ENCODE results near the gene TSPAN18.

The TSPAN18 gene

DNA sequence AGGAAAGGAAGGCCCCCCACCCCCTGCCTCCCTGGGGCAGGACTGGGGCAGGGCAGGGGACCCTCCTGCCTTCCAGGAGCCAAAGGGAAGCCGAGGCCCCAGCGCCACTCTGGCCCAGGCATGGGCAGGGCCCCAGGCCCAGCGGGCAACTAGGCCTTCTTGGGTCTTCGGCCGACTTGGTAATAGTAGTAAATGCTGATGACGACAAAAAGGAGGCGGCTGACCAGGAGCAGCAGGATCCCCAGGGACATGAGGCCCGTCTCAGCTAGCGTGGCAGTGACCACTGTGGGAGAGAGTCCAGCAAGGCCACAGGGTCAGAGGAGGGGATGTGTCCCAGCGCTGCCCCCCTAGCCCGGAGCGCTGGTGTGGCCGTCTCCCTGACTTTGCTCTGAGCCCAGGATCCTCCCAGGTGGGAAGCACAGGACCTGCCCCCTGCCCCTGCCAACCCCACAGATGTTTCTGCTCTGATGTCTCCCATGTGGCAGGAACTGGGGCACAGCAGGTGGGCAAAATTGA lies 208.0 kb downstream of the TSPAN18 start:
- Histone ChIP-seq H4K91ac (ENCODE audit: low read depth, low read length) (no peak overlapping the region), H4K8ac (ENCODE audit: low read depth, low read length) (no peak overlapping the region), H3K27me3 (ENCODE audit: insufficient read depth, low read length) (no peaks in the 10 kb centered on the region), H3K4me2 (ENCODE audit: low read length) (no peak overlapping the region), H3K79me1 (ENCODE audit: low read length) (no peaks in the 10 kb centered on the region), H3K79me2 (ENCODE audit: control insufficient read depth, insufficient read depth, low read length, poor library complexity) (no peaks in the 10 kb centered on the region), H2BK5ac (ENCODE audit: low read depth, low read length, poor library complexity) (no peak overlapping the region), H2BK120ac (ENCODE audit: insufficient read depth, low read length, poor library complexity) (no peak overlapping the region), H3K27ac (ENCODE audit: low read depth, low read length) (no peak overlapping the region), H3K18ac (ENCODE audit: low read length) (no peak overlapping the region), H3K4me1 (ENCODE audit: control insufficient read depth in 1 of 2, insufficient read depth in 2 of 2, low read length in 2 of 2) (peaks cover 3 to 5% of the 10 kb centered on the region in 2 experiments), H3K4ac (ENCODE audit: low read depth, low read length) (no peak overlapping the region), H3K14ac (ENCODE audit: low read length) (no peak overlapping the region), H3K9me3 (ENCODE audit: insufficient read depth, low read depth, low read length) (no peaks in the 10 kb centered on the region), H3K9ac (ENCODE audit: low read length) (no peak overlapping the region), H3K4me3 (ENCODE audit: low read depth, low read length) (no peak overlapping the region), H2AFZ (ENCODE audit: insufficient read depth, low read length, poor library complexity) (no peak overlapping the region), H3K23ac (ENCODE audit: low read length) (no peak overlapping the region), H3K36me3 (ENCODE audit: control insufficient read depth in 1 of 2, insufficient read depth in 2 of 2, low read length in 2 of 2) (peaks cover 5 to 10% of the 10 kb centered on the region in 2 experiments), H2BK12ac (ENCODE audit: low read length) (no peak overlapping the region), H2AK5ac (ENCODE audit: low read length) (no peak overlapping the region), H4K12ac (ENCODE audit: low read depth, low read length) (no peak overlapping the region)
- no peak for DNase-seq
- WGBS (ENCODE audit: extremely low coverage, insufficient coverage, insufficient read length): no CpG with 5 or more reads among the region's 13 CpGs

DNA sequence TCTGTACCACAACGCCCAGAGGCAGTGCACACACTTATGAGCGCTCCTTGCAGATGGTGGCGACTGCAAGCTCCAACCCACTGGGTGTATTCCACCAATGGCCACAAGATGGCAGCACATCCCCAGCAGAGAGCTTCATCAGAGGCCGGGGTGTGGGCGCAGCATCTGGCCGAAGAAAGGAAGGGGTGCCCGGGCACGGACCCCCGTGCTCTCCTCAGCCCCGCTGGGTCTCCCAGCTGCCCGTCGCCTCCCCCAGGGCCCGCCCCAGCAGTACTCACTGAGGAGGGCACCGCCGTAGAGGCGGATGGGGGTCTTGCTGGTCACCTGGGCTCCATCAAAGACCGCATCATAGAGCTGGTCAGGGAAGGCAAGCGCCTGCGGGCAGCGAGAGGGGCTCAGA lies 209.8 kb downstream of the TSPAN18 start:
- Histone ChIP-seq H3K27ac (ENCODE audit: low read depth, low read length) (no peak overlapping the region), H4K91ac (ENCODE audit: low read depth, low read length) (no peak overlapping the region), H3K4me2 (ENCODE audit: low read length) (no peak overlapping the region), H2BK5ac (ENCODE audit: low read depth, low read length, poor library complexity) (no peak overlapping the region), H3K23ac (ENCODE audit: low read length) (no peak overlapping the region), H3K4me3 (ENCODE audit: low read depth, low read length) (no peak overlapping the region), H3K9me3 (ENCODE audit: insufficient read depth, low read depth, low read length) (no peaks in the 10 kb centered on the region), H3K27me3 (ENCODE audit: insufficient read depth, low read length) (no peaks in the 10 kb centered on the region), H3K79me2 (ENCODE audit: control insufficient read depth, insufficient read depth, low read length, poor library complexity) (no peaks in the 10 kb centered on the region), H3K4me1 (ENCODE audit: control insufficient read depth in 1 of 2, insufficient read depth in 2 of 2, low read length in 2 of 2) (peaks cover 3 to 5% of the 10 kb centered on the region in 2 experiments), H3K9ac (ENCODE audit: low read length) (no peak overlapping the region), H4K8ac (ENCODE audit: low read depth, low read length) (no peak overlapping the region), H3K14ac (ENCODE audit: low read length) (no peak overlapping the region), H3K4ac (ENCODE audit: low read depth, low read length) (no peak overlapping the region), H2BK120ac (ENCODE audit: insufficient read depth, low read length, poor library complexity) (no peak overlapping the region), H3K18ac (ENCODE audit: low read length) (no peak overlapping the region), H4K12ac (ENCODE audit: low read depth, low read length) (no peak overlapping the region), H2BK12ac (ENCODE audit: low read length) (no peak overlapping the region), H3K36me3 (ENCODE audit: control insufficient read depth in 1 of 2, insufficient read depth in 2 of 2, low read length in 2 of 2) (peaks cover 5 to 10% of the 10 kb centered on the region in 2 experiments), H2AK5ac (ENCODE audit: low read length) (no peak overlapping the region), H3K79me1 (ENCODE audit: low read length) (no peaks in the 10 kb centered on the region), H2AFZ (ENCODE audit: insufficient read depth, low read length, poor library complexity) (no peak overlapping the region)
- DNase-seq: peak; percentile 72 to 90
- WGBS (ENCODE audit: extremely low coverage, insufficient coverage, insufficient read length): no CpG with 5 or more reads among the region's 20 CpGs

DNA sequence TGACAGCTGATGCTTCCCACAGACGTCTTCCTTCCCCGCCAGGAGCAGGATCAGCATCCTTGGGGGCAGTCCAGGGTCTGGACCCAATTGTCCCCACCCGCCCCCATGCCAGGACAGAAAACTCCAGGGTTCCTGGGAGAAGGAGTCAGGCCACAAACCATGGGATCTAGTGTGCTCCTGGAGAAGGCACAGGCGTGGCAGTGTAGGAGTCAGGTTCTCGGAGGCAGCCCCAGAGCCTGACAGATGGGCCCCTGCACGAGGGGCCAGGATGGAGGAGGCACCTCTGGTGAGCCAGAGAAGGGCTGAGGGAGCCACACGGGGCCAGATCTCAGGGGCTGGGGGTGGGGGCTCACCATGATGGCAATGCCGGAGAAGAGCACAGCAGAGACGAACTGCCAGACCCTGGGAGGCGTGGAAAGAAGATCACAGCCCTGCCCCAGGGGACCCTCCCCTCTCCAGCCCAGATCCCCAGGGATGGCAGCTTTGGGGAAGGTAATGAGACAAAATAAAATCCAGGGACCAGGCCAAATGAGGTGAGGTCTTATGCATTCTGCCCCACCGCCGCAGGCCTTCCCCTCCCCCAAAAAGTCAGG lies 210.3 kb downstream of the TSPAN18 start:
- Histone ChIP-seq H4K12ac (ENCODE audit: low read depth, low read length) (no peak overlapping the region), H2AK5ac (ENCODE audit: low read length) (no peak overlapping the region), H3K4me3 (ENCODE audit: low read depth, low read length) (no peak overlapping the region), H4K91ac (ENCODE audit: low read depth, low read length) (no peak overlapping the region), H3K79me1 (ENCODE audit: low read length) (no peaks in the 10 kb centered on the region), H3K4me2 (ENCODE audit: low read length) (no peak overlapping the region), H3K27ac (ENCODE audit: low read depth, low read length) (no peak overlapping the region), H3K4ac (ENCODE audit: low read depth, low read length) (no peak overlapping the region), H2AFZ (ENCODE audit: insufficient read depth, low read length, poor library complexity) (no peak overlapping the region), H3K79me2 (ENCODE audit: control insufficient read depth, insufficient read depth, low read length, poor library complexity) (no peaks in the 10 kb centered on the region), H4K8ac (ENCODE audit: low read depth, low read length) (no peak overlapping the region), H2BK12ac (ENCODE audit: low read length) (no peak overlapping the region), H3K9ac (ENCODE audit: low read length) (no peak overlapping the region), H2BK120ac (ENCODE audit: insufficient read depth, low read length, poor library complexity) (no peak overlapping the region), H3K23ac (ENCODE audit: low read length) (no peak overlapping the region), H3K18ac (ENCODE audit: low read length) (no peak overlapping the region), H3K36me3 (ENCODE audit: control insufficient read depth in 1 of 2, insufficient read depth in 2 of 2, low read length in 2 of 2) (peaks cover 5 to 10% of the 10 kb centered on the region in 2 experiments), H3K27me3 (ENCODE audit: insufficient read depth, low read length) (no peaks in the 10 kb centered on the region), H3K9me3 (ENCODE audit: insufficient read depth, low read depth, low read length) (peaks cover 3% of the 10 kb centered on the region), H2BK5ac (ENCODE audit: low read depth, low read length, poor library complexity) (no peak overlapping the region), H3K14ac (ENCODE audit: low read length) (no peak overlapping the region), H3K4me1 (ENCODE audit: control insufficient read depth in 1 of 2, insufficient read depth in 2 of 2, low read length in 2 of 2) (peaks cover 3 to 5% of the 10 kb centered on the region in 2 experiments)
- no CpG with 5 or more reads among the region's 12 CpGs for WGBS (ENCODE audit: extremely low coverage, insufficient coverage, insufficient read length)
- no peak for DNase-seq

DNA sequence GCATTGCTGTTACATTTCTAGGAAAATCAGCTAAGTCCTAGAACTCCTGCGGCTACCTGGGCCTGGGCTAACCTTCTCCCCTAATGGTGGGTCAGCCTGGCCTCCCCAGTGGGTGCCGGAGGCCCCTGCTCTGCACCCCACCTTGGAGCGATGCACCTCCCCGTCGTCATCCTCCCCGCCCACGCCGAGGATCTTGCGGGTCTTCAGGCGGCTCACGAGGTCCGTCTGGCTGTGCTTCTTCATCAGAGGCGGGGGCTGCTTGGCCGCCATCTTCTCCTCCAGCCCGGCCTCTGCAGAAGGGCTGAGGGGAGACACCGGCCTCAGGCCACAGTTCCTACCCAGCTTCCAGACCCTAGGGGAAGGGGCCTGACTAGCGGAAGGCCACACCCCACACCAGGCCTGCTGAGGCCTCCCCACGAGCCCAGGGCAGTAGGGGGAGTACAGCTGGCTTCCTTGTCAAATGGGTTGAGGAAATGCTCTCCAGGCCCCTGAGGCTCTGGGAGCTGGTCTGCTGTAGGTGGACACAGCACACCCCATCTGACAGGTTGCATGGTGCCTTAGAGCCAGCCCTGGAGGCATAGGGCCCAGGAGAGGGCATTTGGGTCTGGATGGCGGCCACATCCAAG lies 211.4 kb downstream of the TSPAN18 start:
- H2BK12ac ChIP-seq (ENCODE audit: low read length): no peak overlapping the region
- WGBS (ENCODE audit: extremely low coverage, insufficient coverage, insufficient read length): no CpG with 5 or more reads among the region's 19 CpGs

More for the DNA sequence above, 211.4 kb downstream of the TSPAN18 start:
- Histone ChIP-seq H2BK120ac (ENCODE audit: insufficient read depth, low read length, poor library complexity) (no peak overlapping the region), H3K36me3 (ENCODE audit: control insufficient read depth in 1 of 2, insufficient read depth in 2 of 2, low read length in 2 of 2) (peaks cover 5 to 10% of the 10 kb centered on the region in 2 experiments), H4K8ac (ENCODE audit: low read depth, low read length) (no peak overlapping the region), H4K12ac (ENCODE audit: low read depth, low read length) (no peak overlapping the region), H3K4ac (ENCODE audit: low read depth, low read length) (no peak overlapping the region), H3K4me3 (ENCODE audit: low read depth, low read length) (no peak overlapping the region), H3K4me2 (ENCODE audit: low read length) (no peak overlapping the region), H3K9me3 (ENCODE audit: insufficient read depth, low read depth, low read length) (peaks cover 5% of the 10 kb centered on the region), H2AK5ac (ENCODE audit: low read length) (no peak overlapping the region), H2BK5ac (ENCODE audit: low read depth, low read length, poor library complexity) (no peak overlapping the region), H3K14ac (ENCODE audit: low read length) (no peak overlapping the region), H2AFZ (ENCODE audit: insufficient read depth, low read length, poor library complexity) (no peak overlapping the region), H3K18ac (ENCODE audit: low read length) (no peak overlapping the region), H3K9ac (ENCODE audit: low read length) (no peak overlapping the region), H3K4me1 (ENCODE audit: control insufficient read depth in 1 of 2, insufficient read depth in 2 of 2, low read length in 2 of 2) (peaks cover 3 to 5% of the 10 kb centered on the region in 2 experiments), H4K91ac (ENCODE audit: low read depth, low read length) (no peak overlapping the region), H3K27me3 (ENCODE audit: insufficient read depth, low read length) (no peaks in the 10 kb centered on the region), H3K79me1 (ENCODE audit: low read length) (no peaks in the 10 kb centered on the region), H3K79me2 (ENCODE audit: control insufficient read depth, insufficient read depth, low read length, poor library complexity) (no peaks in the 10 kb centered on the region), H3K23ac (ENCODE audit: low read length) (no peak overlapping the region), H3K27ac (ENCODE audit: low read depth, low read length) (no peak overlapping the region)
- DNase-seq: no peak
